CD4-positive, alpha-beta T cell treated with Interleukin-21 for 1 hour (primary cell): ENCODE measurements around the gene AUTS2.

Experiments
- DNase-seq: peaks from one replicate; pipeline ENCODE4 v3.0.0-alpha.2; 2020

The AUTS2 gene

GRCh38 chr7:69738396-69738951 is 140.2 kb downstream of the AUTS2 start:
- no peak for DNase-seq

- no peak for DNase-seq
Observed at GRCh38 chr7:69739190-69739589, 140.9 kb downstream of the AUTS2 start.

GRCh38 chr7:69739931-69740431 is 141.7 kb downstream of the AUTS2 start:
- DNase-seq = no peak

GRCh38 chr7:69742237-69742636 is 144.0 kb downstream of the AUTS2 start:
- DNase-seq = no peak

- DNase-seq = no peak
Observed at GRCh38 chr7:69743436-69743835, 145.2 kb downstream of the AUTS2 start.

GRCh38 chr7:69744026-69744425 is 145.8 kb downstream of the AUTS2 start:
- no peak for DNase-seq

- no peak for DNase-seq
Observed at GRCh38 chr7:69746383-69746782, 148.1 kb downstream of the AUTS2 start.

- DNase-seq = no peak
Observed at GRCh38 chr7:69747144-69747543, 148.9 kb downstream of the AUTS2 start.

- DNase-seq = no peak
Observed at GRCh38 chr7:69748530-69748929, 150.3 kb downstream of the AUTS2 start.

GRCh38 chr7:69749372-69749979 is 151.2 kb downstream of the AUTS2 start:
- DNase-seq = no peak

GRCh38 chr7:69749994-69750393 is 151.7 kb downstream of the AUTS2 start:
- DNase-seq = no peak

GRCh38 chr7:69751026-69751425 is 152.8 kb downstream of the AUTS2 start:
- no peak for DNase-seq

- DNase-seq = no peak
Observed at GRCh38 chr7:69753981-69754380, 155.7 kb downstream of the AUTS2 start.

GRCh38 chr7:69754476-69754875 is 156.2 kb downstream of the AUTS2 start:
- DNase-seq = no peak

- DNase-seq = no peak
Observed at GRCh38 chr7:69756235-69756634, 158.0 kb downstream of the AUTS2 start.

- DNase-seq = no peak
Observed at GRCh38 chr7:69757528-69757927, 159.3 kb downstream of the AUTS2 start.

GRCh38 chr7:69757981-69758430 is 159.7 kb downstream of the AUTS2 start:
- DNase-seq = no peak

- no peak for DNase-seq
Observed at GRCh38 chr7:69759373-69759772, 161.1 kb downstream of the AUTS2 start.

GRCh38 chr7:69761290-69761922 is 163.1 kb downstream of the AUTS2 start:
- DNase-seq = no peak

GRCh38 chr7:69762821-69763352 is 164.6 kb downstream of the AUTS2 start:
- DNase-seq = no peak

- no peak for DNase-seq
Observed at GRCh38 chr7:69763513-69763912, 165.2 kb downstream of the AUTS2 start.

- DNase-seq = no peak
Observed at GRCh38 chr7:69764147-69764546, 165.9 kb downstream of the AUTS2 start.

- no peak for DNase-seq
Observed at GRCh38 chr7:69764681-69765080, 166.4 kb downstream of the AUTS2 start.

- no peak for DNase-seq
Observed at GRCh38 chr7:69765879-69766278, 167.6 kb downstream of the AUTS2 start.
